Measurements from ENCODE around the gene SAP30BP.

GRCh38 chr17:75681289-75681688 is 14.2 kb downstream of the SAP30BP start:
- TF ChIP-seq POLR2A (IDR thresholded peaks at IDR 0.05; ENCODE audit: borderline replicate concordance, extremely low read depth, insufficient read depth, insufficient read length) (no peak), POLR2AphosphoS5 (IDR thresholded peaks at IDR 0.05; ENCODE audit: low read depth, low read length) (no peak; the same call in 1 of the 2 replicates), EZH2phosphoT487 (IDR thresholded peaks at IDR 0.05; ENCODE audit: borderline replicate concordance) (no peak), JUND (IDR thresholded peaks at IDR 0.05) (no peak), MAX (IDR thresholded peaks at IDR 0.05) (no peak), REST (IDR thresholded peaks at IDR 0.05; ENCODE audit: low read depth) (no peak), ELF1 (IDR thresholded peaks at IDR 0.05; ENCODE audit: borderline replicate concordance, low read depth) (no peak), EZH2 (IDR thresholded peaks at IDR 0.05) (no peak), CBX3 (IDR thresholded peaks at IDR 0.05; ENCODE audit: low read depth) (no peak)
- TF ChIP-seq, protein P1, sequence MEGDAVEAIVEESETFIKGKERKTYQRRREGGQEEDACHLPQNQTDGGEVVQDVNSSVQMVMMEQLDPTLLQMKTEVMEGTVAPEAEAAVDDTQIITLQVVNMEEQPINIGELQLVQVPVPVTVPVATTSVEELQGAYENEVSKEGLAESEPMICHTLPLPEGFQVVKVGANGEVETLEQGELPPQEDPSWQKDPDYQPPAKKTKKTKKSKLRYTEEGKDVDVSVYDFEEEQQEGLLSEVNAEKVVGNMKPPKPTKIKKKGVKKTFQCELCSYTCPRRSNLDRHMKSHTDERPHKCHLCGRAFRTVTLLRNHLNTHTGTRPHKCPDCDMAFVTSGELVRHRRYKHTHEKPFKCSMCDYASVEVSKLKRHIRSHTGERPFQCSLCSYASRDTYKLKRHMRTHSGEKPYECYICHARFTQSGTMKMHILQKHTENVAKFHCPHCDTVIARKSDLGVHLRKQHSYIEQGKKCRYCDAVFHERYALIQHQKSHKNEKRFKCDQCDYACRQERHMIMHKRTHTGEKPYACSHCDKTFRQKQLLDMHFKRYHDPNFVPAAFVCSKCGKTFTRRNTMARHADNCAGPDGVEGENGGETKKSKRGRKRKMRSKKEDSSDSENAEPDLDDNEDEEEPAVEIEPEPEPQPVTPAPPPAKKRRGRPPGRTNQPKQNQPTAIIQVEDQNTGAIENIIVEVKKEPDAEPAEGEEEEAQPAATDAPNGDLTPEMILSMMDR (IDR thresholded peaks at IDR 0.05 in 2 of 3, conservative IDR thresholded peaks at IDR 0.05 in 1 of 3; ENCODE audit: borderline replicate concordance in 1 of 3, insufficient read depth in 1 of 3, low read depth in 2 of 3, low read length in 2 of 3): no peak
- TF ChIP-seq, protein P2, sequence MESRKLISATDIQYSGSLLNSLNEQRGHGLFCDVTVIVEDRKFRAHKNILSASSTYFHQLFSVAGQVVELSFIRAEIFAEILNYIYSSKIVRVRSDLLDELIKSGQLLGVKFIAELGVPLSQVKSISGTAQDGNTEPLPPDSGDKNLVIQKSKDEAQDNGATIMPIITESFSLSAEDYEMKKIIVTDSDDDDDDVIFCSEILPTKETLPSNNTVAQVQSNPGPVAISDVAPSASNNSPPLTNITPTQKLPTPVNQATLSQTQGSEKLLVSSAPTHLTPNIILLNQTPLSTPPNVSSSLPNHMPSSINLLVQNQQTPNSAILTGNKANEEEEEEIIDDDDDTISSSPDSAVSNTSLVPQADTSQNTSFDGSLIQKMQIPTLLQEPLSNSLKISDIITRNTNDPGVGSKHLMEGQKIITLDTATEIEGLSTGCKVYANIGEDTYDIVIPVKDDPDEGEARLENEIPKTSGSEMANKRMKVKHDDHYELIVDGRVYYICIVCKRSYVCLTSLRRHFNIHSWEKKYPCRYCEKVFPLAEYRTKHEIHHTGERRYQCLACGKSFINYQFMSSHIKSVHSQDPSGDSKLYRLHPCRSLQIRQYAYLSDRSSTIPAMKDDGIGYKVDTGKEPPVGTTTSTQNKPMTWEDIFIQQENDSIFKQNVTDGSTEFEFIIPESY (IDR thresholded peaks at IDR 0.05; ENCODE audit: extremely low read depth, insufficient replicate concordance, low read length): no peak
